Memory B cell (primary cell): ENCODE data around the gene IFT22.
"Not testable (repeated sequence)": the region's sequence is repeated elsewhere in the genome, so short reads cannot be mapped to it uniquely, and the experiment has no call there.

Source experiments
- ATAC-seq: fragments of 150-1000 bp; cut with Tn5 transposase; 2 replicates; pipeline ENCODE4 v1.10.0; 2021; ENCODE audit warnings: low read depth, mild to moderate bottlenecking, moderate library complexity
- DNase-seq, 2 donors: peaks; one replicate each; pipeline ENCODE4 v3.0.0; 2022; ENCODE audit warnings: low spot score in 2 of 2
- H3K27ac Mint-ChIP-seq: one replicate; pipeline ENCODE4 v1.8.0; 2022; ENCODE audit warnings: mild to moderate bottlenecking, moderate library complexity, mixed read lengths
- H3K27me3 Mint-ChIP-seq: one replicate; pipeline ENCODE4 v1.8.0; 2022; ENCODE audit warnings: mixed read lengths
- H3K36me3 Mint-ChIP-seq: one replicate; pipeline ENCODE4 v1.8.0; 2022; ENCODE audit warnings: mild to moderate bottlenecking, mixed read lengths
- H3K4me1 Mint-ChIP-seq: one replicate; pipeline ENCODE4 v1.8.0; 2022; ENCODE audit warnings: mixed read lengths
- H3K4me3 Mint-ChIP-seq: one replicate; pipeline ENCODE4 v1.8.0; 2022; ENCODE audit warnings: mild to moderate bottlenecking, moderate library complexity, mixed read lengths
- H3K9me3 Mint-ChIP-seq: one replicate; pipeline ENCODE4 v1.8.0; 2022; ENCODE audit warnings: mixed read lengths

IFT22 gene

GRCh38 chr7:101299511-101300464 lies 21.8 kb downstream of the IFT22 start:
- no peak for ATAC-seq
- no peak overlapping the region for H3K27ac Mint-ChIP-seq
- H3K4me1 Mint-ChIP-seq: no peaks in the 10 kb centered on the region
- DNase-seq: no peak
- H3K36me3 Mint-ChIP-seq: peaks cover 8% of the 10 kb centered on the region
- peaks cover 13% of the 10 kb centered on the region for H3K9me3 Mint-ChIP-seq
- no peak overlapping the region for H3K4me3 Mint-ChIP-seq
- peaks cover 28% of the 10 kb centered on the region for H3K27me3 Mint-ChIP-seq

DNA sequence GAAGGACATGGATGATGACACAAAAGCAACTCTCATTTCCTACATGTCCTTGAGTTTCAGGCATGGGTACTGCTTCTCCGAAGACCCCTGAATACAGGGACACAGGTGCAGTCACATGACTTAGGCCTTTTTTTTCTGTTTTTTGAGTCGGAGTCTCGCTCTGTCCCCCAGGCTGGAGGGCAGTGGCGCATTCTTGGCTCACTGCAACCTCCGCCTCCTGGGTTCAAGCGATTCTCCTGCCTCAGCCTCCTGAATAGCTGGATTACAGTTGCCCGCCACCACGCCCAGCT lies 26.8 kb downstream of the IFT22 start:
- Mint-ChIP-seq H3K36me3 (peaks cover 4% of the 10 kb centered on the region), H3K4me1 (peaks cover 10% of the 10 kb centered on the region), H3K9me3 (no peaks in the 10 kb centered on the region), H3K4me3 (no peak overlapping the region), H3K27ac (no peak overlapping the region), H3K27me3 (peaks cover 20% of the 10 kb centered on the region)
- DNase-seq (no peak), ATAC-seq (no peak)

DNA sequence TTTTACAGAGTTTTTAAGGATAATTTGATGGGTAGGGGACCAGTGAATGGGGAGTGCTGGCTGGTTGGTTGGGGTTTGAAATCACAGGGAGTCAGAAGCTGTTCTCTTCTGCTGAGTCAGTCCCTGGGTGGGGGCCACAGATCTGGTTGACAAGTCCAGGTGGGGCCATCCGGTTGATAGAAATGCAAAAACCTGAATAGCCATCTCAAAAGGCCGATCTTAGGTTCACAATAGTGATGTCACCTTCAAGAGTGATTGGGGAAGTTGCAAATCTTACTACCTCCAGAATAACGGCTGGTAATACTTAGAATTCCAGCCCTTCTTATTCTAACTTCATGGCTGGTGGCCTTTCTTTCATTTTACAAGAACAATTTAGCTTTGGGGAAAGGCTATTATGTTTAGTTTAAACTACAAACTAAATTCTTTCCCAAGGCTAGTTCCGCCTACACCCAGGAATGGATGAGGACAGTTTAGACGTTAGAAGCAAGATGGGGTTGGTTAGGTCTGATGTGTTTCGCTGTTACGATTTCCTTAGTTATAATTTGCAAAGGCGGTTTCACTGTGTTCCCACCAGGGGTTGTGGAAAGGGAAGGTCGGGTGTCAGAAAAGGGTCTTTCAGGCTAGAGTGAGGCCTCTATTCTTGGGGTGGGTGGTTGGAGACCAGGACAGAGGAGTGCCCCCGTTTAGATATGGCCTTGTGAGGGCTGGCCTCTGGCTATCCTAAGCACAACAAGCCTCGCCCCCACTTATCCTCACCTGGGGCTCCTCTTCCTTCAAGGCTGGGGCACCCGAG lies 27.4 kb downstream of the IFT22 start:
- peaks cover 4% of the 10 kb centered on the region for H3K36me3 Mint-ChIP-seq
- DNase-seq (no peak), ATAC-seq (no peak)
- H3K9me3 Mint-ChIP-seq: no peaks in the 10 kb centered on the region
- peaks cover 13% of the 10 kb centered on the region for H3K4me1 Mint-ChIP-seq
- no peak overlapping the region for H3K4me3 Mint-ChIP-seq
- peaks cover 16% of the 10 kb centered on the region for H3K27me3 Mint-ChIP-seq
- no peak overlapping the region for H3K27ac Mint-ChIP-seq

DNA sequence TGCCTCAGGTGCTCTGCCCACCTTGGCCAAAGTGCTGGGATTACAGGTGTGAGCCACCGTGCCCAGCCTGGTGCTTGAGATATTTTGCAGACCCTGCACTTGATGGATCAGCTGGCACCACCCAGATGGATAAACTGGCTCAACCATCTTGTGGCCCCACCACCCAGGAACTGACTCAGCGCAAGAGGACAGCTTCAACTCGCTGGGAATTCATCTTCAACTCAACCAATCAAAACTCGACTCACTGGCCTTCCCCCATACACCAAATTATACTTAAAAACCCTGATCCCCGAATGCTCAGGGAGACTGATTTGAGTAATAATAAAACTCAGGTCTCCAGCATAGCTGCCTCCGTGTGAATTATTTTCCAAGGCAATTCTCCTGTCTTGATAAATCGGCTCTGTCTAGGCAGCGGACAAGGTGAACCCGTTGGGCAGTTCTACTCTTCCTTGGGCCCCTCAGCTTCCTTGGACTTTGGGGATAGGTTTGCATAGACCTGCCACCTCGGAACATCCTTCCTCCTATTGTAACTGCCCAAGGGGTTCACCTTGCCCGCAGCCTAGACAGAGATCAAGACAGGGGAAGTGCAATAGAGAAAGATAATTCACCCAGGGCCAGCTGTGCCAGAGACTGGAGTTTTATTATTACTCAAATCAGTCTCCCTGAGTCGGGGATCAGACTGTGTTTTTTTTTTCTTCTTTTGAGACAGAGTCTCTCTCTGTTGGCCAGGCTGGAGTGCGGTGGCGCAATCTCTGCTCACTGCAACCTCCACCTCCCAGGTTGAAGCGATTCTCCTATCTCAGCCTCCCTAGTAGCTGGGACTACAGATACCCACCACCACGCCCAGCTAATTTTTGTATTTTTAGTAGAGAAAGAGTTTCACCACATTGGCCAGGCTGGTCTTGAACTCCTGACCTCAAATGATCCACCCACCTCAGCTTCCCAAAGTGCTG lies 28.3 kb downstream of the IFT22 start:
- Mint-ChIP-seq H3K27me3 (peaks cover 16% of the 10 kb centered on the region), H3K4me1 (peaks cover 13% of the 10 kb centered on the region)
- H3K9me3 Mint-ChIP-seq, ATAC-seq, H3K36me3 Mint-ChIP-seq, H3K4me3 Mint-ChIP-seq, H3K27ac Mint-ChIP-seq, DNase-seq: not testable (repeated sequence)

GRCh38 chr7:101292566-101292965 lies 29.0 kb downstream of the IFT22 start:
- not testable (repeated sequence) for H3K9me3 Mint-ChIP-seq, H3K27ac Mint-ChIP-seq, H3K36me3 Mint-ChIP-seq, H3K4me3 Mint-ChIP-seq, DNase-seq, ATAC-seq
- Mint-ChIP-seq H3K4me1 (peaks cover 13% of the 10 kb centered on the region), H3K27me3 (peaks cover 13% of the 10 kb centered on the region)

DNA sequence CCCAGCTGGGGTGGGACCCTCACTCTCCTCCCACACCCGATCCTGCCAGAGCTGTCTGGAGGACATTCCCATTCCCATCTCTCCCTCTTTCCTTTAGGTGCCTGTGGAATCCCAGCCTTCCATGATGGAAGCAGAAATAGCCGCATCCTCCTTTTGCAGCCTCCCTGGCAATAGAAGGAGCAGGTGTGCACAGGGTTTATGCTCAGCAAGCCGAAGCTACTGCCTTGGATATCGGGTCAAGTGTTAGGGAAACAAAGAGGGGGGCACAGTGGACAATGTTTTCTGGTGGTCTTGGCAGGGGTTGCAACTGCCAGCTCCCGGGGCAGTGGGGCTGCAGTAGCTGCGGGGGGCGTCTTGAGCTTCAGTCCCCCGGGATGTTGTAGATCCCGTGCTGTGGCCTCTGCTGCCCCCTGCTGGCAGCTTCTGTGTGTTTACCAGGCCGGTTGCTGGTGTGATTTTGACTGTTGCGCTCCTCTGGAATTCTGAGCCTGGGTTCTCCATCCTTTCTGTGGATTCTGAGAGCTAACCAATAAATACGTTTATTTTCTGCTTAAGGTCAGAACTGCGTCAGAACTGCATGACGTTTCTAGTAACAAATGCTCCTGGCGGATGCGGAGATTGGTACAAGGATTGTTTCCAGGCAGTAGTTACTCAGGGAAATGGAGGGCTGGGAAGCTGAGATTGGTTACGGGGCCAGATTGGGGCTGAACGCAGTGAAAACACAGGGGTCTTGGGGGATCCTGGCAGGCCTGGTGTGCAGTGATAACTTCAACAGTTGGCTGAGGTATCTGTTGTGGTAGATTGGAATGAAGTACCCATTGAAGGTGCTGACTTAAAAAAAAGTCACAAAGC lies 31.2 kb downstream of the IFT22 start:
- DNase-seq (peak; percentile 62 to 72), ATAC-seq (peak; percentile 74)
- peaks cover 13% of the 10 kb centered on the region for H3K4me1 Mint-ChIP-seq
- peak overlapping the region; percentile 67 for H3K4me3 Mint-ChIP-seq
- not testable (repeated sequence) for H3K36me3 Mint-ChIP-seq, H3K27ac Mint-ChIP-seq, H3K9me3 Mint-ChIP-seq
- H3K27me3 Mint-ChIP-seq: peaks cover 10% of the 10 kb centered on the region

- not testable (repeated sequence) for H3K27ac Mint-ChIP-seq, H3K9me3 Mint-ChIP-seq, H3K36me3 Mint-ChIP-seq, DNase-seq
- ATAC-seq: peak; percentile 86
- peaks cover 10% of the 10 kb centered on the region for H3K27me3 Mint-ChIP-seq
- peaks cover 13% of the 10 kb centered on the region for H3K4me1 Mint-ChIP-seq
- peak overlapping the region; percentile 37 for H3K4me3 Mint-ChIP-seq
These were observed 31.9 kb downstream of the IFT22 start for GRCh38 chr7:101289687-101290086.

DNA sequence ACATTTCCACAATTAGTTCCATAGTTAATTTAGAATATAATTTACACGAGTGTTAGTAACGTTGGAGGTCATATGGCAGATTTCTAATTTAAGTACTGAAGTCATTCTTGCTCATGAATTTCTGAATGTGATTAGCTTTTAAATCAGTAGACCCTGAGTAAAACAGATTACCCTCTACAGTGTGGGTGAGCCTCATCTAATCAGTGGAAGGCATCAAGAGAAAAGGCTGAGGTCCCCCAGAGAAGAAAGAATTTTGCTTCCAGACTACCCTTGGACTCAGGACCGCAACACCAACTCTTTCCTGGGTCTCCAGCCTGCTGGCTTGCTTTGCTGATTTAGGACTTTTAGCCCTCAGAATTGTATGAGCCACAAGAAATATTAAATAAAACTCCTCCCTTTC lies 33.2 kb downstream of the IFT22 start:
- H3K4me3 Mint-ChIP-seq: no peak overlapping the region
- DNase-seq (no peak), ATAC-seq (no peak)
- H3K9me3 Mint-ChIP-seq: no peaks in the 10 kb centered on the region
- H3K27ac Mint-ChIP-seq: no peak overlapping the region
- peaks cover 7% of the 10 kb centered on the region for H3K27me3 Mint-ChIP-seq
- peaks cover 13% of the 10 kb centered on the region for H3K4me1 Mint-ChIP-seq
- peaks cover 2% of the 10 kb centered on the region for H3K36me3 Mint-ChIP-seq

DNA sequence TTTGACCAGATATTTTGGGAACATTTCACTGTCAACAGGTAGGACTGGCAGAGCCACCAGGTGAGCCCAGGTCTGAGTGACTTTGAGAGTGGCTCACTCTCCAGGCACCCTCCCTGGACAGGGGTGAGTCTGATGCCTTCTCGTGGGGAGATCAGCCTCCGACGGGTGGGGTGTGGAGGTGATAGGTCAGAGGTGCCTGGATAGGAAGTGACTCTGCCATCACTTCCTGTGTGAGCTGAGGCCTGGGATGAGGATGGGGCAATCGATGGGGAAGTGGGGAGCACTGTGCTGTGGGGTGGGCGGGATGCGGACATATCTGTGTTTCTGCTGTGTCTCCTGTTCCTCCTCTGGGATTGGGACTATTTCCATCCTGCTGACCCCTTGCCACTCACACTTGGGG lies 34.6 kb downstream of the IFT22 start:
- H3K4me1 Mint-ChIP-seq: peaks cover 19% of the 10 kb centered on the region
- H3K9me3 Mint-ChIP-seq: no peaks in the 10 kb centered on the region
- ATAC-seq (no peak), DNase-seq (no peak)
- H3K4me3 Mint-ChIP-seq: no peak overlapping the region
- no peak overlapping the region for H3K27ac Mint-ChIP-seq
- H3K36me3 Mint-ChIP-seq: peaks cover 2% of the 10 kb centered on the region
- peaks cover 7% of the 10 kb centered on the region for H3K27me3 Mint-ChIP-seq

- not testable (repeated sequence) for DNase-seq, H3K36me3 Mint-ChIP-seq, H3K27me3 Mint-ChIP-seq, H3K27ac Mint-ChIP-seq, ATAC-seq, H3K9me3 Mint-ChIP-seq, H3K4me3 Mint-ChIP-seq
- H3K4me1 Mint-ChIP-seq: peaks cover 21% of the 10 kb centered on the region
These were observed 35.7 kb downstream of the IFT22 start for GRCh38 chr7:101285880-101286279.

- Mint-ChIP-seq H3K4me1 (peaks cover 15% of the 10 kb centered on the region), H3K27me3 (peaks cover 4% of the 10 kb centered on the region)
- no peak for ATAC-seq
These were observed 36.4 kb downstream of the IFT22 start for GRCh38 chr7:101285171-101285570.

DNA sequence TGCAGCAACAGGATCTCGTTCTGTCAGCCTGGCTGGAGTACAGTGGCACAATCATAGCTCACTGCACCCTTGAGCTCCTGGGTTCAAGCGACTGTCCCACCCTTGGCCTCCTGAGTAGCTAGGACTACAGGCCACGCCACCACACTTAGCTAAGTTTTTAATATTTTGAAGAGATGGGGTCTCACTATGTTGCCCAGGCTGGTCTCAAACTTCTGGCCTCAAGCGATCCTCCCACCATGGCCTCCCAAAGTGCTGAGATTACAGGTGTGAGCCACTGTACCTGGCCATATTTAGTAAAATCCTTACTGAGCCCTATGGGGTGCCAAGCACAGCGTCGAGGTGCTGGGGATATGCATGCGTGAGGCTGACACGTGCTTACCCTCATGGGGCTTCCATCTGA lies 40.7 kb downstream of the IFT22 start:
- H3K4me3 Mint-ChIP-seq, H3K36me3 Mint-ChIP-seq, H3K9me3 Mint-ChIP-seq, H3K27ac Mint-ChIP-seq, DNase-seq, ATAC-seq, H3K4me1 Mint-ChIP-seq: not testable (repeated sequence)
- H3K27me3 Mint-ChIP-seq: peaks cover 21% of the 10 kb centered on the region

More at GRCh38 chr7:101285171-101285570, 36.4 kb downstream of the IFT22 start:
- Mint-ChIP-seq H3K9me3 (no peaks in the 10 kb centered on the region), H3K4me3 (no peak overlapping the region), H3K36me3 (no peaks in the 10 kb centered on the region), H3K27ac (no peak overlapping the region)
- no peak for DNase-seq
